ENCODE measurements around the gene ZNF394. TPM values are rescaled to one million over a fixed set of nuclear protein-coding genes. Genes with fewer than 3 reads are reported as not detected.

The ZNF394 gene
- total RNA-seq, 1 experiment from 2014 or later: 24.2 TPM

DNA sequence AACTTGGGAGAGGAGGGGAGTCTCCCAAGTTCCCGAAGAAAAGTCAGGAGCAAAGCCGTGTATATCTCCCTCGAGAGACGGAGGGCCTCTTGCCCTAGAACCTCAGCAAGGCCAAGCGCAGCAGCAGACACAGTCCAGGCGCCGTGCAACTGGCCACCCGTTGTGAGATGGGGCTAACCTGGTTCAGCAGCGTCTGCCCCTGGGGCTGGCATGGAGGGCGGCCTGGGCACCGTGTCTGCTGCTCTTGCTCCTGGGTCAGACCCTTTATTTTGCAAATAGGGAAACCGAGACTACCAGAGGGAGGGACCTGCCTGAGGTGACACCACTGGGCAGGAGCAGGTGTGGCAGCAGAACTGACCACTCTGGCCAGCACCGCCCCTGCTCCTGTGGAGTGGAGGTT lies 47.5 kb downstream of the ZNF394 start:
- no peak overlapping the region for H3K4me2 ChIP-seq (ENCODE audit: insufficient read depth, insufficient read length, low read length)
- H3K27ac Mint-ChIP-seq: no peak overlapping the region

More for the DNA sequence above, 47.5 kb downstream of the ZNF394 start:
- no peak overlapping the region for H3K18ac ChIP-seq (ENCODE audit: insufficient read length, low read depth, low read length)
- Mint-ChIP-seq H3K27me3 (ENCODE audit: low read depth) (no peaks in the 10 kb centered on the region; the same call in none of the 2 replicates), H3K4me3 (no peak overlapping the region), H3K9me3 (no peaks in the 10 kb centered on the region), H3K36me3 (ENCODE audit: insufficient read depth in 1 of 3, low read depth in 3 of 3) (peaks cover 34 to 92% (median 85%) of the 10 kb centered on the region in 3 experiments; a peak in 6 of 7 replicates), H3K4me1 (no peaks in the 10 kb centered on the region)
- H2BK20ac ChIP-seq (ENCODE audit: low read depth, low read length, poor library complexity, severe bottlenecking): no peak overlapping the region
- H2AFZ ChIP-seq (ENCODE audit: low read length): no peak overlapping the region
- no peak for DNase-seq
- no peaks in the 10 kb centered on the region for H3K23me2 ChIP-seq (ENCODE audit: insufficient read length, low read depth, low read length, poor library complexity, severe bottlenecking)
- H2AK5ac ChIP-seq (ENCODE audit: insufficient read length, low read length): no peak overlapping the region
- WGBS (ENCODE audit: extremely low coverage, insufficient read length, low lambda C conversion rate): no CpG with 5 or more reads among the region's 13 CpGs
- H3K4me1 ChIP-seq (ENCODE audit: insufficient read depth, low read length): no peaks in the 10 kb centered on the region
- H3K14ac ChIP-seq (ENCODE audit: insufficient read depth, low read length): no peak overlapping the region
- H3K79me2 ChIP-seq (ENCODE audit: insufficient read depth, low read length): no peaks in the 10 kb centered on the region
- no peak overlapping the region for H3K27ac ChIP-seq (ENCODE audit: insufficient read length, low read depth, low read length)
- no peak overlapping the region for H3K9ac ChIP-seq (ENCODE audit: extremely low read depth, insufficient read length, low read length)
- TF ChIP-seq, protein P1, sequence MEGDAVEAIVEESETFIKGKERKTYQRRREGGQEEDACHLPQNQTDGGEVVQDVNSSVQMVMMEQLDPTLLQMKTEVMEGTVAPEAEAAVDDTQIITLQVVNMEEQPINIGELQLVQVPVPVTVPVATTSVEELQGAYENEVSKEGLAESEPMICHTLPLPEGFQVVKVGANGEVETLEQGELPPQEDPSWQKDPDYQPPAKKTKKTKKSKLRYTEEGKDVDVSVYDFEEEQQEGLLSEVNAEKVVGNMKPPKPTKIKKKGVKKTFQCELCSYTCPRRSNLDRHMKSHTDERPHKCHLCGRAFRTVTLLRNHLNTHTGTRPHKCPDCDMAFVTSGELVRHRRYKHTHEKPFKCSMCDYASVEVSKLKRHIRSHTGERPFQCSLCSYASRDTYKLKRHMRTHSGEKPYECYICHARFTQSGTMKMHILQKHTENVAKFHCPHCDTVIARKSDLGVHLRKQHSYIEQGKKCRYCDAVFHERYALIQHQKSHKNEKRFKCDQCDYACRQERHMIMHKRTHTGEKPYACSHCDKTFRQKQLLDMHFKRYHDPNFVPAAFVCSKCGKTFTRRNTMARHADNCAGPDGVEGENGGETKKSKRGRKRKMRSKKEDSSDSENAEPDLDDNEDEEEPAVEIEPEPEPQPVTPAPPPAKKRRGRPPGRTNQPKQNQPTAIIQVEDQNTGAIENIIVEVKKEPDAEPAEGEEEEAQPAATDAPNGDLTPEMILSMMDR (conservative IDR thresholded peaks at IDR 0.05): no peak
- H3K27me3 ChIP-seq (ENCODE audit: insufficient read depth, low read length): no peaks in the 10 kb centered on the region
- H3T11ph ChIP-seq (ENCODE audit: low read length): no peak overlapping the region
- no peaks in the 10 kb centered on the region for H3K9me3 ChIP-seq (ENCODE audit: control insufficient read depth, low read depth, low read length)
- H4K91ac ChIP-seq (ENCODE audit: insufficient read length, low read depth, low read length): no peak overlapping the region
- H4K5ac ChIP-seq (ENCODE audit: insufficient read length, low read depth, low read length): no peak overlapping the region
- H4K20me1 ChIP-seq (ENCODE audit: control insufficient read depth, insufficient read depth, insufficient read length): no peaks in the 10 kb centered on the region
- no peak overlapping the region for H3K56ac ChIP-seq (ENCODE audit: insufficient read length, low read depth, low read length)
- H2BK5ac ChIP-seq (ENCODE audit: insufficient read length, low read length): no peak overlapping the region
- H2BK15ac ChIP-seq (ENCODE audit: low read depth, low read length): no peak overlapping the region
- no peak overlapping the region for H2BK12ac ChIP-seq (ENCODE audit: insufficient read length, low read depth, low read length)
- H3K23ac ChIP-seq (ENCODE audit: insufficient read length, low read depth, low read length): no peak overlapping the region
- H2BK120ac ChIP-seq (ENCODE audit: low read depth, low read length, poor library complexity, severe bottlenecking): no peak overlapping the region
- H3K79me1 ChIP-seq (ENCODE audit: insufficient read depth, low read depth, low read length, poor library complexity, severe bottlenecking): no peaks in the 10 kb centered on the region
- H3K4ac ChIP-seq (ENCODE audit: low read depth, low read length): no peak overlapping the region
- no peak overlapping the region for H4K8ac ChIP-seq (replicated peaks; ENCODE audit: insufficient read length, low read depth, low read length)

All from H9 (cell line).